ENCODE results near the gene ZNF497.
"Not testable (repeated sequence)": the region's sequence is repeated elsewhere in the genome, so short reads cannot be mapped to it uniquely, and the experiment has no call there.

Gene ZNF497

DNA sequence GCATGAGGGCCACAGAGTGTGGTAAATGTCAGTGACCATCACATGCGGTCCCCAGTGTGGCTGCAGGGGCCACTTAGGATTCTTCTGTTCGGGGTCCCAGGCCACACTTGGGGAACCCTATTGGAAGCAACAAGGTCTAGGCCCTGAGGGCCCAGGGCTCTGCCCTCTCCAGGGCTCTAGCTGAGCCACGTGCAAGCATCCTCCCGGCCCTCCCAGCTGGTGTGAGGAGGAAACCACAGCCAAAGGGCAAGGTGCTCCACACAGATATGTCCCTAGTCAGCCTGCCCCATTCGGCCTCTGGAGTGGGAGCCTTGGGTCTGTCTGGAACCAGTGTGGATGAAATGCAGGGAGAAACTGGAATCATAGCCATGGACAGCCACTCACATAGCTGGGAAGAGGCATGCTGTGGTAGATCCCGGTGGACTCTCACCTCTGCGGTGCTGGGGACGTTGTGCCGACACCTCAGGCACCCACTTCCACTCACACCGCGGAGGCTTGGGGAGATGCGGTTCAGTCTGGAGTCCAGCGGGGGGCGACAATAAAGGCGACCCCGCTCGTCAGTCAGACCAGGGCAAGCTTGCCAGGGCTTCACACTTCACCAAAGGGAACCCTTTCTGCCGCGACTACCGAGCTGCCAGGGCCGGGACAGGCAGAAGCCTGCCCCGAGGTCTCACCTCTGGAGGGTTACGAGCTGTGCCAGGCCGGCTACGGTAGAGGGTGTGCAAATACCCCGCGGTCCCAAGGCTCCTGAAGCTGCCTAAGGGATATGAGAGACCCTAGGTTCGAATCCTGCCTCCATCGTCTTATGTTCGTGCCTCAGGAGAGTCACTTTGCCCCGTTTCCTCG is 4.3 kb upstream of the ZNF497 start:
- DNase-seq: no peak

DNA sequence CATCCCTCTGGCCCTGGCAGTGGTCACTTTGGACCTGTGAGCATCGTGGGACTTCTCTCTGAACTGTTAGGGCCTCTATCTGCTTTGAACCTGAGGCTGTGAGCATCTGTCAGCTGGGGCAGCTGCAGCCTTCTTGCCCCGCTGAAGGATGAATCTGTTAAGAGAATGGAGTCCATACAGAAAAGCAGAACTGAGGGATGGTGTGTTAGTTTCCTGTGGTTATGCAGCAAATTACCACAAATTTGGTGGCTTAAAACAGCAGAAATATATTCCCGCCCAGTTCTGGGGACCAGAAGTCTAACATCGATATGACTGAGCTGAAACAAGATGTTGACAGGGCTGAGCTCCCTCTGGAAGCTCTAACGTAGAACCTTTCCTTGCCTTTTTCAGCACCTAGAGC is 1.6 kb upstream of the ZNF497 start:
- DNase-seq: no peak

DNA sequence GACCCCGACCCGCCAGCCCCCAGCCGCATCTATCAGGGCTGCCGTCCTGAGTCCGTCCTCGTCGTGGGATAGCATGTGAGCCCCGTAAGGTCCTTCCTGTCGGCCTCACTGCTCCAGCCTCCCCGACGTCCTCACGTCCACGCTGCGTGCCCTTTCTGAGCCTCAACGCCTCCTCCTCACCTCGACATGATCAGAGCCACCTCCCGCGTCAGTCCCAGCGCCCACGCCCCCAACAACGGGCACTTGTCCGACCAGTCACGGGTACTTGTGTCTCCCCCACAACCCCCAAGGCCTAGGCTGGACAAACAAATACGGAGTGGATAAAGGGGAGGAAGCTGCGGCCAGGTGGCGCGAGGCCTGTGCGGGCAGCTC is 665 bp downstream of the ZNF497 start:
- no peak for DNase-seq

DNA sequence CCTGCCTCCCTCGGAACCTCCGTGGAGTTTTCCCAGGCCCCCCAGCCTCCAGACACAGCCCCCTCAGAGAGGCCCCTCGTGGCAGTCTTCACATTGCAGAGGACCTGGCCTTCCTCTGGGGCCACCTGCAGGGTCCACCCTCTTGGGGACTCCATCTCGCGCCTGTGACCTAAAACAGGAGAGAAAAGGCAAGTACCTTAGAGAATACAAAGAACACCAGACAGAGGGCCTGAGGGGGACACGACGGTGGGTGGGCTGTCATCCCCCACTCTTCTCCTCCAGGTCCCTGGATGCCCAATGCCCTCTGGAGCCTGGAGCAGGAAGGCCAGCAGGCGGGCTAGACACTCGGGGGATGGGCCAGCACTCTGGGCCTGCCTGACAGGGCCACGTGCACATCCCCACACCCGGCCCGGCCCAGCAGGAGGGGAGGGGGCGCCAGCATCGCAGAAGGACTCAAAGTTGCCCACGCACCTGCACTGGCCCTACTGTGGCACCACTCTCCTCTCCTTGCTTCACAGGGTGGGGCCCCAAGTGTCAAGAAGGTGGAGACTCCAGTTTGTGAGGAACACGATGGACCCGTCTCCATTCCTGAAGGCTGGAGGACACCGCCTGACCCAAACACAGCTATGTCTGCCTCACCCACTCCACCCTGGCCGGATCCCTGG is 4.9 kb downstream of the ZNF497 start:
- DNase-seq: no peak

DNA sequence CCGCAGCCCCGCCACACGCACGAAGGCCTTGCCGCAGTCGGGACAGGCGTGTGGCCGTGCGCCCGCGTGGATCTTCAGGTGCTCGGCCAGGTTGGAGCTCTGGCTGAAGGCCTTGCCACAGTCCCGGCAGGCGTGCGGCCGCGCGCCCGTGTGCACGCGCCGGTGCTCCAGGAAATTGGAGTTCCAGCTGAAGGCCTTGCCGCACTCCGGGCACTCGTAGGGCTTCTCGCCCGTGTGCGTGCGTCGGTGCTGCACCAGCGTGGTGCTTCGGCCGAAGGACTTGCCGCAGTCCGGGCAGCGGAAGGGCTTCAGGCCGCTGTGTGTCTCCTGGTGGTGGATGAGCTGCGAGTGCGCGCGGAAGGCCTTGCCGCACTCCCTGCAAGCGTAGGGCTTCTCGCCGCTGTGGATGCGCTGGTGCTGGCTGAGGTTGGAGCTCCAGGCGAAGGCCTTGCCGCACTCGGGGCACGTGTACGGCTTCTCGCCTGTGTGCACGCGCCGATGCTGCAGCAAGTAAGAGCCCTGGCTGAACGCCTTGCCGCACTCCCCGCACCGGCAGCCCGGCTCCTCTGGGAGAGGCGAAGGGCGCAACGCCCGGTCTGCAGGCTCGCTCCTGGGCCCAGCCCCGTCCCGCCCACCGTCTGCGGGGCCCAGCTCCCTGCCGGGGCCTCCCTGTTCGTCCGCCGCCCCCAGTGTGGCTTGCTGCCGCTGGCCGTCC is 5.6 kb downstream of the ZNF497 start:
- no peak for DNase-seq

DNA sequence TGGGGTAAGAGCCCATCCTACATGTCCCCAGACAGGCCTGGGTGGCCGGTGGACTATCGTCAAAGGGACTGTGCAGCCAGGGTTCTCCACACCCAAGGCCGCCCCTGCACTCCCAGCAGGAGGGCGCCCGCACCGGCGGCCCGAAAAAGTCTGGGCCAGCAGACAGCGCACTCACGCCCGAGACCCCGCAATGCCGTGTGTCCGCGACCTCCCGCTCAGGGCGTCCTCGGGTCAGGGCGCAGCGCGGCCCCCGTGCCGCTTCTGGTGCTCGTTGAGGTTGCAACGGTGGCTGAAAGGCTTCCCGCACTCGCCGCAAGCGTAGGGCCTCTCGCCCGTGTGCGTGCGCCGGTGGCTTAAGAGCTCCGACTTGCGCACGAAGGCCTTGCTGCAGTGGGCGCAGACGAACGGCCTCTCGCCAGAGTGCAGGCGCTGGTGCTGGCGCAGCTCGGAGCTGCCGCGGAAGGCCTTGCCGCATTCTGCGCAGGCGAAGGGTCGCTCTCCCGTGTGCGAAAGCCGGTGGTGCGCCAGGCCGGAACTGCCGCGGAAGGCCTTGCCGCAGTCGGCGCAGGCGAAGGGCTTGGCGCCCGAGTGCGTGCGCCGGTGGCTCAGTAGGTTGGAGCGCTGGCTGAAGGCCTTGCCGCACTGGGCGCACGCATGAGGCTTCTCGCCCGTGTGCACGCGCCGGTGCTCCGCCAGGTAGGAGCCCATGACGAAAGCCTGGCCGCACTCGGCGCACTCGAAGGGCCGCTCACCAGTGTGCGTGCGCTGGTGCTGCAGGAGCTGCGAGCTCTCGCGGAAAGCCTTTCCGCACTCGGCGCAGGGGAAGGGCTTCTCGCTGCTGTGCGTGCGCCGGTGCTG is 6.4 kb downstream of the ZNF497 start:
- no peak for DNase-seq

DNA sequence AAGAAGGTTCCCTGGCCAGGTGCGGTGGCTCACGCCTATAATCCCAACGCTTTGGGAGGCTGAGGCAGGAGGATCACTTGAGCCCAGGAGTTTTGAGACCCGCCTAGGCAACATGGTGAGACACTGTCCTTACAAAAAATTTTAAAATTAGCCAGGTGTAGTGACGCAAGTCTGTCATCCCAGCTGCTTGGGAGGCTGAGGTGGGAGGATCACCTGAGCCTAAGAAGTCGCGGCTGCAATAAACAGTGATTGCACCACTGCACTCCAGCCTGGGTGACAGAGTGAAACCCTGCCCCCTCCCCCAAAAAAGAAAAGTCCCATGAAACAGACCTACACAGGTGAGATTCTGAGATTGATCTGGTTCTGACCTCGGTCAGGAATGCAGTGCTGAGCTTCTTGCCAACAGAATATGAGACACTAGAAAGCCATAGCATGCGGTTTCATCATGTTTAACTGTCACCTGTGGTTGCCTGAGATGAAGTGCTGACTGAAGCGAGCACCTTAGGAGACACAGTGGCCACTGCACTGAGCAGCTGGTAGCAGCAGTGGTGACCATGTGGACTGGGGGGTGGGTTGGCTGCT is 7.2 kb downstream of the ZNF497 start:
- DNase-seq: no peak

DNA sequence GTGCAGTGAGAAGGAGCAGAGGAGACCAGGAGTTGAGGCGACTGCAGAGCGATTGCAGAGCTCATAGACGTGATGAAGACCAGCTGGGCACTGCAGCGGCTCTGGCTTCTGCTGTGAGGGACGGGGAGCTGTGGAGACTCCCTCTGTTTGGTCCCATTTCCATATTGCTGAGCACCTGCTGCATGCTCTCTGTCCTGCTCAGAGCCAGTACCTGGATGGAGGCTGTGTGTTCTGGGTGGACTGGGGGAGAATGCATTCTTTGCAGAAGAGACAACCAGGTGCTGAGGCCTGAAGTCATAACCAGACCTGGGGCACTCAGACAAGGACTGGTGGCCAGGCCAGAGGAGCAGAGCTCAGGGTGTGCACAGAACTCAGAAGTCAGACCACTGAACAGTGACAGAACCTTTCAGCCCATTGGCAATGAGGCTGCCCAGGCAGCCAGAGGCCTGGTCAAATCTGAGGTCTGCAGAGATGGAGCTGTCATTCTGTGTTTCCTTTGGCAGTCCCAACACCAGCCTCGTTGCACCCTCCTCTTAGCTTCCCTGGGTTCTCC is 8.0 kb downstream of the ZNF497 start:
- no peak for DNase-seq

DNA sequence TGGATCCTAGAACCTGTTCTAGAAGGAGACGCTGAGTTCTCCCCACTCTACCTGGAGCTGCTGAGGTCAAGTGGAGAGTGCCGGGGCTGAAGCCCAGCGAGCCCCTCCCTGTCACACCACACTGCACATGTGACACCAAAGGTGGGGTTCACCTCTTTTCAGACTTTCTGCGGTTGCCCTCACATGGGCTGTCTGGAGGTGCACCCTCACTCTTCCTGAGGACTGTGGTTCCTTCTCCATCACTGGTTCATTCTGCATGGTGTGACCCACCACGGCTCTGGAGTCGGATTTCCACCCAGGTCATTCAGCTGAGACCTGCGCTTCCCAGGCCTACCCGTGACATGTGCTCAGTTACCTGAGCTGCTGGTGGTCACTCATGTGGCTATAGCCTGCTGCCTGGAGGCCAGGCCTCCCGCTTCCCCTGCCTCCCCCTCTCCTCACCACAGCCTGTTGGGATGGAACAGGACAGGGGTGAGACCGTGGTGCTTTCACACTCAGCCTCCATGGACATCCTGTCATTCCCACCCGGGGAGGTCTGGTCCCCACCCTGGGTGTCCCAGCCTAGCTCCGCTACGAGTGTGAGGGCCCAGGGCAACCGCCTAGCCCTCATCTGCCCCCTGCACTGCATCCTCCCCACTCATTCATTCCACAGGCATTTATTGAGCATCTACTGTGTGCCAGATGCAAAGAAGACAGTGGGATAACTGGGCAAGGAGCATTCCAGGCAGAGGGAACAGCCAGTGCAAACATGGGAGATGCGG is 8.7 kb downstream of the ZNF497 start:
- DNase-seq: no peak

DNA sequence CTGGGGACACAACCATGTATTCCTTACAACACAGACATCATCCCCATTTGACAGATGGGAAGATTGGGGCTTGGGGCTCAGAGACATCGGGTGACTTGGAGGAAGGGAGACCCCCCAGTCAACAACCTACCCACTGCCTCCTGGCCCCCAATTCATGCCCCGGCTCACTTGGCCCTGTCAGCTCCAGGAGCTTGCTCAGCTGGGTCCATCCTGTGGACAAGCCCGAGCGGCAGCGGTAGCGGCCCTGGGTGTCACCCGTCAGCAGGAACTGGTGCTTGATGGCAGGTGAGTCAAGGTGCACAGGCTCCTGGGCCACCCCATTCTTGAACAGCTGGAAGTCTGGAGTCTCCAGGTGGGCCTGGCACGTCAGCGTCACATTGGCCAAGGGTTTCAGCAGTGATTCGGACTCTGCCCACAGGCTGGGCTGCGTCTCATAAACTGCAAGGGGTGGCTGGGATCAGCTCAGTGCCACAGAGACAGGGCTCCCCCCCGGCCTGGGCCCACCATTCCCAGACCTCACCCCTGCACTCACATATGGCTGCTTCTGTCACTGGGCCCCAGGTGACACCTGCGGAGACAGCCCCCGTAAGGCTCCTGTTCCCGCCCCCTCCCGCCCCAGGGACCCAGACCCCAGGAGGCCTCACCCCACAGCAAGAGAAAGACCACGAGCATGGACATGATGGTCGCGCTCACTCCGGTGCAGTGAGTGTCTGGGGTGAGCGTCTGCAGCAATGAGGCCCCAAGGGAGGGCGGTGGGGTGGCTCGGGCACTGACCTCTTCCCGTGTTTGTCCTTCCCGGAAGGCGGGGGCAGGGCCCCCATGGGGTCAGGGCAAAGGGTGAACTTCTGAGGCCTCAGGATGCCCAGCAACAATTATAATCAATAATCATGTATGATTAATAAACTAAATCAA is 9.5 kb downstream of the ZNF497 start, which contains the start of gene A1BG:
Gene A1BG, minus strand, starts transcription at position 733 of the 912 bp plus-strand sequence. Its CDS starts 55 bp downstream, at position 678.
- no peak for DNase-seq

DNA sequence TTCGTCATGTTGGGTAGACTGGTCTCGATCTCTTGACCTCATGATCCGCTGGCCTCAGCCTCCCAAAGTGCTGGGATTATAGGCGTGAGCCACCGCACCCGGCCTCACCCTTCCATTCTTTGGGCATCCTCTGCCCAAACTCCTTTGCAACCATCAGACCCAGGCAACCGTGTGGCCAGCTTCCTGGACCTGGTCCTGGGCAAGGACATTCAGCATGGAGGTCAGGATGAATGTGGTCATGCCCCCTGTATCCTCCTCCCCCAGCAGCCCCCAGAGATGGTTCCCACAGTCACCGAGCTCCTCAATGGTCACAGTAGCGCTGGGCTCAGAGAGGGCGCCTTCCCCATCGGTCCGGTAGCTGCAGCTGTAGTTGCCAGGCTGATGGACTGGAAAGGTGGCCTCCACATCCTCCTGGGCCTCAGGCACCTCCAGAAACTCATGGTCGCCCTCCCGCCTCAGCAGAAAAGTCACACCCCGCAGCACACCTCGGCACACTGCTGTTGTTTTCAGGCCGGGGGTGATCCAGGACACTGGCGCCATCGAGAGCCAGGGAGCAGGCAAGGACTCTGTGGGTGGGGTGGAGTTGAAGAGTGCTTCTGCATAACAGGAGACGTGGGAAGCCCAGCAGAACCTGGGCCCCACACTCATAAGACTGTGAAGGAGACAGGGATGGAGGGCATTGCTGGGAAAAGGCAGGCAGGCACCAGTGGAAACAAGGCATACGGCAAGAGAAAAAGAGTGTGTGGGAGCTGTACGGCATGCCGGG is 10.4 kb downstream of the ZNF497 start:
- DNase-seq: no peak

DNA sequence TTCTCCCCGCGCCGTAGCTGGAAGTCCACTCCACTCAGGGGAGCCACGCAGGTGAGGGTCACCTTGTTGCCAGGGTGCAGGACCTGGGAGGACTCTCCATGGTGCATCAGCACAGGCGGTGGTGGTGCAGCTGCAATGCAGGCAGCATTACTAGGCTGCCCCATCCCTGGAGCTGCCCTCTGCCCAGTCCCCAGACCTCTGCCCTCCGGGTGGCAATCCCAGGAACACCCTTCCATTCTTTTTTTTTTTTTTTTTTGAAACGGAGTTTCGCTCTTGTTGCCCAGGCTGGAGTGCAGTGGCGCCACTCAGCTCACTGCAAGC is 11.0 kb downstream of the ZNF497 start:
- DNase-seq: no peak

DNA sequence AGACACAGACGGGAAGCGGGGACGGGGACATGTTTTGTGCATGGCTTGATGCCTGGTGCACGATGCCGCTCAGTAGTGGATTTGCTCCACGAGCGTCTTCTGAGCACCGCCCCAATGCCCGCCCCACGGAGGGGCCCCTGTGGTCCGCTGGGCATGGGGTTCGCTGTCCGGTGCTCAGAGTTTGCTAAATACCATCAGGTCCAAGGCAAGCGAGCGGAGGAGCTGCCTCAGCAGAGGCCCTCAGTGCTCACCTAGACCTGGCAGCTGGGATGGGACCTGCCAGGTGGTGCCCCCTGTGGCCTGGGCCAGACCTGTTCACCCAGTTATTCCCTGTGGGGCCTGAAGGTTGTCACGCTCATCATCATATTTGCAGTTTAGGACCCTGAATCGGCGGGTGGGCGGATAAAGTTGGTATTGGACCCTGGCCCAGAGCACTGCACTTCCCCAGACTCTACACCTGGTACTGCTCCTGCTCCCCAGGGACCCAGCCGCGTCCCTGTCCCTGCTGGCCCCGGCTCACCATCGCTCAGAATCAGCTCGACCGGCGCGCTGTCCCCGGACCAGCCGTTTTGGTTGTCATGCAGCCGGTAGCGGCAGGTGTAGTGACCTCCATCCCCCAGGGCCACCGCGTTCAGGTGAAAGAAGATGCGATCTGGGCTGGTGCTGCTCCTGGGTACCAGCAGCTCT is 11.5 kb downstream of the ZNF497 start:
- DNase-seq: no peak

DNA sequence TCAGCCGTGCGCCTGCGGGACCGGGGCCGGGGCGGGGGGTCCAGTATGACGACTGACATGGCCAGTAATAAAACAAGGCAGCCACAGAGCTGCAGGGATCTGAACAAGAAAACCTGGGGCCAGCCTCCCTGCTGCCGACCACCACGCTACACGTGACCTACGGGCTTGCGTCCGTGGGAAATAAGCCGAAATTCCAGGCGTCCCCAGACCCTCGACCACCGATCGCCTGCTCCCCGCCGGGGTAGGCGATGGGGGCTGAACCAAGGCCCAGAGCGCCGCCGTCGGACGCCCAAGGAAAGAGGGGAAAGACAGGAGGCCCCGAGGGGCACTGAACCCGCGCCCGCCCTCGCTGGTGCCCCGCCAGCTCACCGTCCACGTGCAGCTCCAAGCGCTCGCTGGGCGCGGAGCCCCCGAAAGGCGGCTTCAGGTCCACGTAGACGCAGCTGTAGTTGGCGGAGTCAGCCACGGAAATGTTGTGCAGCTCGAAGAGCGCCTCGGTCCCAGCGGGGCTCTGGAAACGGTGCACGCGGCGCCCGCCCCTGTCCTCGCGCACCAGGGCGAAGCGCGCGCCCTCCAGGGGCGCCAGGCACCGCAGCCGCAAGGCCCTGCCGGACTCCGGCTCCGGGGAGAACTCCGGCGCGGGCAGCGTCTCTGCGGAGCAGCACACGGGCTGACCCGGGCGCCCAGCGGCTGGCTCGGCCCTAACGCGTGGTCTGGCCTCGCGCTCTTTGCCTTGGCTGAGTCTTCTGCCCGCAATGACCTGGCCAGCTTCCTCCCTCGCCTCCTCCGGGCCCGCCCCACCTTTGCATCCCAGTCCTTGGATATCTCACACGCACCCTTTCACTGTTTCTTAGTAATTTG is 12.3 kb downstream of the ZNF497 start:
- no peak for DNase-seq

DNA sequence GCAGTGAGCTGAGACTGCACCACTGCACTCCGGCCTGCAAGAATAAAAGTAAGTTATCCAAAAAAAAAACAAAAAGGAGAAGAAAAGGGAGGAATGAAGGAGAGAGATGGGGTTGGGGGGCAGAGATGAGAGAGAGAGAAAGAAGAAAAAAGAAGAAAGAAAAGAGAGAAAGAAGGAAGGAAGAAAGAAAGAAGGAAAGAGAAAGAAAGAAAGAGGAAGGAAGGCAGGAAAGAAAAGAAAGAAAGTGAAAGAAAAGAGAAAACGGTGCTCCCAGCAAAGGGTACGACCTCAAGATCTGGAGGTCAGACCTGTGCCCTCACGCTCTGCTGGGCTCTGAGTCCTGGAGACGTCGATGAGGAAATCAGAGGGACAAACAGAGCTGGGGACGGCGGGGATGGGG is 13.0 kb downstream of the ZNF497 start:
- DNase-seq: no peak

DNA sequence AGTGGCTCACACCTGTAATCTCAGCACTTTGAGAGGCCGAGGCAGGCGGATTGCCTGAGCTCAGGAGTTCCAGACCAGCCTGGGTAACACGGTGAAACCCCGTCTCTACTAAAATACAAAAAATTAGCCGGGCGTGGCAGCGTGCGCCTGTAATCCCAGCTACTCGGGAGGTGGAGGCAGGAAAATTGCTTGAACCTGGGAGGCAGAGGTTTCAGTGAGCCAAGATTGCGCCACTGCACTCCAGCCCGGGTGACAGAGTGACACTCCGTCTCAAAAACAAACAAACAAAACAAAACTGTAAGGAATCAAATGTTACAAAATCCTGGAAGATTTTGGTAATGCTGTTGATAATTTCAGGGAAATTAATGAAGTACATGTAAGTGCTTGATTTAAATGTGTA is 14.5 kb downstream of the ZNF497 start:
- DNase-seq: not testable (repeated sequence)

DNA sequence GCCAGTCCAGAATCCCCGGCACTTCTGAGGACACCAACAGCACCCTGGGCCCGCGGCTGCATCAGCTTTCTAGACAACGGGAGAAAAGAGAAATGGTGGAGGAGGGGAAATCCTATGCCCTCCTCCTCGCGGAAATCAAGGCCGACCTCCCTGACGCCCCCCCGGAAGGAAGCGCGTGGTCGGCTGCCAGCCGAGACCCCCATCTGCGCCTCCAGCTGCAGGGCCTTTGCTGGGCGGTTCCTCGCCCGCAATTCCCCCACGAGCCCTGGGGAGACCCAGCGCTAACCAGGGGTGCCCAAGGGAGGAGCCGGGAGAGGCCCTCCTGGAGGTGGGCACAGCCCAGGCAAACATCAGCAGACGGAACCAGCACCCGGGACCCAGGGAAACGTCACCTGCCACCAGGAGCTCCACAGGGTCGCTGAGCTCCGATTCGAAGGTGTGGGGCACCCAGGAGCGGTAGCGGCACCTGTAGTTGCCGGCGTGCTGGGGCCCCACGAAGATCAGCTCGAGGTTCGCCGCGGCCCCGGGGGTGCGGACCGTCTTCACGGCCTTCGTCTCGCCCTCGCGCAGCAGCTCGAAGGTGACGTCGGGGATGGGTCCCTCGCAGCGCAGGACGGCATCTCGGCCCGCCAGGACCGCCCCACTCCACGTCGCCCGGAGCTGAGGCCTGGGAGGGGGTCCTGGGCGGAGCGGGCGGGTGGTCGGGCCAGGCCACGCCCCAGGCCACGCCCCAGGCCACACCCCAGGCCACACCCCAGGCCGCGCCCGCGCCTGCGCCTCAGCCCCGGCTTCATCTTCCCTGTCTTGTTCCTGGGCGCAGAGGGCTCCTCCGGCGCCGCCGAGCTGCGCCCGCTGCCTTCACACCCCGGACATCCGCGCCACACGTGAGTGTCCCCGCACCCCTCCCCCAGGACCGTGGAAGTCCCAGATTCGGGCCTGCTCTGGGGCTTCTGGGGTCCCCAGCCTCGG is 15.3 kb downstream of the ZNF497 start:
- DNase-seq: peak; percentile 67
